K562 (cell line): Measurements from ENCODE around the gene LARP4B.

Experiments
- ATF7 ChIP-seq: fragments of 450-650 bp; IDR thresholded peaks from 2 replicates; pipeline ENCODE4 v1.7.1; 2014; ENCODE audit warnings: mild to moderate bottlenecking, moderate library complexity
- FOSL1 ChIP-seq: fragments of 200-800 bp; sonication (Bioruptor generic); conservative IDR thresholded peaks from 2 replicates; pipeline ENCODE4 v1.6.1; 2016; ENCODE audit warnings: missing genetic modification characterization, missing compliant biosample characterization
- FOXP1 ChIP-seq: sonication (generic); formaldehyde crosslinking; IDR thresholded peaks from 2 replicates; pipeline ENCODE4 v1.8.0; 2022; ENCODE audit warnings: mild to moderate bottlenecking, missing genetic modification reagents
- TF ChIP-seq, protein P1 (sequence below): sonication (generic); formaldehyde crosslinking; IDR thresholded peaks from 2 replicates; pipeline ENCODE4 v1.5.0; 2020; ENCODE audit warnings: missing genetic modification reagents
- TF ChIP-seq, protein P2 (sequence below), 3 experiments: IDR thresholded peaks in 2 of 3; conservative IDR thresholded peaks in 1 of 3; 2 replicates each; pipeline ENCODE4 v1.5.1; 2011 to 2012; ENCODE audit warnings: low read length in 3 of 3, mild to moderate bottlenecking in 3 of 3, control low read depth in 2 of 3, improper control_type of control experiment in 1 of 3, inconsistent platforms in 1 of 3, low read depth in 1 of 3, mixed read lengths in 1 of 3, moderate library complexity in 1 of 3; ENCODE audit not compliant: insufficient read depth in 2 of 3
- TF ChIP-seq, protein P3 (sequence below): sonication (generic); formaldehyde crosslinking; IDR thresholded peaks from 2 replicates; pipeline ENCODE4 v1.8.1; 2023; ENCODE audit warnings: mild to moderate bottlenecking, missing genetic modification reagents, moderate library complexity

DNA sequence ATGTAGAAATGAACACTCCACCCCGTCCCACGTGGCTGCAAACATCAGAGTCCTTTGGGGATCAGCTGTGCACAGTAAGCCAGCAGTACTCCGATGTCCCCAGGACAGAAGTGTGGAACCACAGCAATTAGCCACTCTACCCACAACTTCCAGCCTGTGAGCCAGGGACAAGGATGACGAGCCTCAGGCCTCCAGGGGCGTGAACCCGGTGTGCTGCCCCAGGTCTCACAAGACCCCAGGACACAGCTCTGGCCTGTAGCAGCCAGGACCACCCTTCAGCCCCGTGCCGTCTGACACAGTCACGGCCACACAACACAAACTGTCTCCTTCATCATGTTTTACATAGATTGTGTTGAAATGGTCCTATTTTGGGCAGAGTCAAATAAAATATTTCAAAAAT is 129.0 kb downstream of the LARP4B start:
- TF ChIP-seq, protein P1, sequence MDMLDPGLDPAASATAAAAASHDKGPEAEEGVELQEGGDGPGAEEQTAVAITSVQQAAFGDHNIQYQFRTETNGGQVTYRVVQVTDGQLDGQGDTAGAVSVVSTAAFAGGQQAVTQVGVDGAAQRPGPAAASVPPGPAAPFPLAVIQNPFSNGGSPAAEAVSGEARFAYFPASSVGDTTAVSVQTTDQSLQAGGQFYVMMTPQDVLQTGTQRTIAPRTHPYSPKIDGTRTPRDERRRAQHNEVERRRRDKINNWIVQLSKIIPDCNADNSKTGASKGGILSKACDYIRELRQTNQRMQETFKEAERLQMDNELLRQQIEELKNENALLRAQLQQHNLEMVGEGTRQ, result no peak
- TF ChIP-seq FOSL1 (no peak), ATF7 (no peak), FOXP1 (CRISPR knock-in tag) (no peak)
- TF ChIP-seq, protein P2, sequence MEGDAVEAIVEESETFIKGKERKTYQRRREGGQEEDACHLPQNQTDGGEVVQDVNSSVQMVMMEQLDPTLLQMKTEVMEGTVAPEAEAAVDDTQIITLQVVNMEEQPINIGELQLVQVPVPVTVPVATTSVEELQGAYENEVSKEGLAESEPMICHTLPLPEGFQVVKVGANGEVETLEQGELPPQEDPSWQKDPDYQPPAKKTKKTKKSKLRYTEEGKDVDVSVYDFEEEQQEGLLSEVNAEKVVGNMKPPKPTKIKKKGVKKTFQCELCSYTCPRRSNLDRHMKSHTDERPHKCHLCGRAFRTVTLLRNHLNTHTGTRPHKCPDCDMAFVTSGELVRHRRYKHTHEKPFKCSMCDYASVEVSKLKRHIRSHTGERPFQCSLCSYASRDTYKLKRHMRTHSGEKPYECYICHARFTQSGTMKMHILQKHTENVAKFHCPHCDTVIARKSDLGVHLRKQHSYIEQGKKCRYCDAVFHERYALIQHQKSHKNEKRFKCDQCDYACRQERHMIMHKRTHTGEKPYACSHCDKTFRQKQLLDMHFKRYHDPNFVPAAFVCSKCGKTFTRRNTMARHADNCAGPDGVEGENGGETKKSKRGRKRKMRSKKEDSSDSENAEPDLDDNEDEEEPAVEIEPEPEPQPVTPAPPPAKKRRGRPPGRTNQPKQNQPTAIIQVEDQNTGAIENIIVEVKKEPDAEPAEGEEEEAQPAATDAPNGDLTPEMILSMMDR (IDR thresholded peaks at IDR 0.05 in 2 of 3, conservative IDR thresholded peaks at IDR 0.05 in 1 of 3; ENCODE audit: insufficient read depth in 2 of 3, low read depth in 1 of 3, low read length in 3 of 3), result no peak
- TF ChIP-seq, protein P3, sequence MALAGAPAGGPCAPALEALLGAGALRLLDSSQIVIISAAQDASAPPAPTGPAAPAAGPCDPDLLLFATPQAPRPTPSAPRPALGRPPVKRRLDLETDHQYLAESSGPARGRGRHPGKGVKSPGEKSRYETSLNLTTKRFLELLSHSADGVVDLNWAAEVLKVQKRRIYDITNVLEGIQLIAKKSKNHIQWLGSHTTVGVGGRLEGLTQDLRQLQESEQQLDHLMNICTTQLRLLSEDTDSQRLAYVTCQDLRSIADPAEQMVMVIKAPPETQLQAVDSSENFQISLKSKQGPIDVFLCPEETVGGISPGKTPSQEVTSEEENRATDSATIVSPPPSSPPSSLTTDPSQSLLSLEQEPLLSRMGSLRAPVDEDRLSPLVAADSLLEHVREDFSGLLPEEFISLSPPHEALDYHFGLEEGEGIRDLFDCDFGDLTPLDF, result no peak
